Measurements from ENCODE around the gene SRPK3. TPM values are rescaled to one million over a fixed set of nuclear protein-coding genes. Genes with fewer than 3 reads are reported as not detected.

Gene SRPK3
- polyA plus RNA-seq, 1 of the 3 experiments (the other 2 are of a cell fraction) = 0.74 TPM

DNA sequence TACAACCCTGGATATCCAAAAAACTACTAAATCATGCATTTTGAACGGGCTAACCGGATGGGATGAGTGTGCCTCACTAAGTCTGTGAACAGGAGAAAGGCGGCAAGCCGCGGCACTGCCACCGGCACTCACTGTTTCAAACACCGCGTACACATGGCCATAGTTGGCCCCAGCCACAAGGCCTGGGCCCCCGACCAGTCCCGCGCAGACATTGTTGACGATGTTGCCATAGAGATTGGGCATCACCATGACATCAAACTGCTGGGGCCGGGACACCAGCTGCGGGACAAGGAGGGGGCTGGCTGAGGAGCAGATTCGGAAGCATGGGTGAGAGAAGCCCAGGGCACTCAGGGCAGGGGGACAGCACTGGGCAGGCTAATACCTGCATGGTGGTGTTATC lies 5.8 kb downstream of the SRPK3 start:
- Histone ChIP-seq H3K9me3 (no peaks in the 10 kb centered on the region), H3K9me2 (no peaks in the 10 kb centered on the region), H4K20me1 (ENCODE audit: insufficient read depth) (0 out of 2 replicates have a peak, but pooled peaks cover 7% of the 10 kb centered on the region), H3K79me2 (ENCODE audit: insufficient read depth) (peaks cover 6% of the 10 kb centered on the region; the same call in 1 of the 2 replicates), H2AFZ (ENCODE audit: low read depth) (no peak overlapping the region), H3K4me1 (ENCODE audit: control insufficient read depth in 1 of 2, insufficient read depth in 2 of 2, low read depth in 1 of 2, low read length in 1 of 2) (peaks cover 0 to 15% of the 10 kb centered on the region in 2 experiments; a peak in 1 of 4 replicates), H3F3A (replicated peaks; ENCODE audit: insufficient read depth) (no peaks in the 10 kb centered on the region), H3K27ac (ENCODE audit: low read depth in 2 of 2, low read length in 1 of 2) (no peak overlapping the region), H3K27me3 (ENCODE audit: insufficient read depth) (peaks cover 10% of the 10 kb centered on the region; the same call in 1 of the 2 replicates), H3K9ac (no peak overlapping the region), H3K4me2 (no peak overlapping the region), H3K36me3 (replicated peaks in 1 of 2; ENCODE audit: control insufficient read depth in 1 of 2, insufficient read depth in 2 of 2, low read length in 1 of 2) (peaks cover 0 to 6% of the 10 kb centered on the region in 2 experiments), H3K4me3 (ENCODE audit: low read depth in 2 of 2, low read length in 1 of 2) (no peak overlapping the region)
- DNase-seq = no peak
- CTCF ChIA-PET = no interaction called here
- TF ChIP-seq, protein P1, sequence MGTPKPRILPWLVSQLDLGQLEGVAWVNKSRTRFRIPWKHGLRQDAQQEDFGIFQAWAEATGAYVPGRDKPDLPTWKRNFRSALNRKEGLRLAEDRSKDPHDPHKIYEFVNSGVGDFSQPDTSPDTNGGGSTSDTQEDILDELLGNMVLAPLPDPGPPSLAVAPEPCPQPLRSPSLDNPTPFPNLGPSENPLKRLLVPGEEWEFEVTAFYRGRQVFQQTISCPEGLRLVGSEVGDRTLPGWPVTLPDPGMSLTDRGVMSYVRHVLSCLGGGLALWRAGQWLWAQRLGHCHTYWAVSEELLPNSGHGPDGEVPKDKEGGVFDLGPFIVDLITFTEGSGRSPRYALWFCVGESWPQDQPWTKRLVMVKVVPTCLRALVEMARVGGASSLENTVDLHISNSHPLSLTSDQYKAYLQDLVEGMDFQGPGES (IDR thresholded peaks at IDR 0.05; ENCODE audit: low read depth, low read length) = no peak
- TF ChIP-seq SIN3A (IDR thresholded peaks at IDR 0.05; ENCODE audit: borderline replicate concordance, low read depth, low read length) (no peak), FOXJ3 (CRISPR knock-in tag; IDR thresholded peaks at IDR 0.05) (no peak), TCF12 (IDR thresholded peaks at IDR 0.05) (no peak), POLR2AphosphoS5 (IDR thresholded peaks at IDR 0.05; ENCODE audit: low read depth, low read length) (no peak), EZH2phosphoT487 (IDR thresholded peaks at IDR 0.05; ENCODE audit: borderline replicate concordance, low read depth) (no peak), JUND (IDR thresholded peaks at IDR 0.05) (no peak), RAD21 (IDR thresholded peaks at IDR 0.05; ENCODE audit: low read length) (no peak), SMC3 (IDR thresholded peaks at IDR 0.05; ENCODE audit: low read depth, low read length) (no peak), RXRA (IDR thresholded peaks at IDR 0.05; ENCODE audit: borderline replicate concordance, low read depth) (no peak)
- TF ChIP-seq, protein P2, sequence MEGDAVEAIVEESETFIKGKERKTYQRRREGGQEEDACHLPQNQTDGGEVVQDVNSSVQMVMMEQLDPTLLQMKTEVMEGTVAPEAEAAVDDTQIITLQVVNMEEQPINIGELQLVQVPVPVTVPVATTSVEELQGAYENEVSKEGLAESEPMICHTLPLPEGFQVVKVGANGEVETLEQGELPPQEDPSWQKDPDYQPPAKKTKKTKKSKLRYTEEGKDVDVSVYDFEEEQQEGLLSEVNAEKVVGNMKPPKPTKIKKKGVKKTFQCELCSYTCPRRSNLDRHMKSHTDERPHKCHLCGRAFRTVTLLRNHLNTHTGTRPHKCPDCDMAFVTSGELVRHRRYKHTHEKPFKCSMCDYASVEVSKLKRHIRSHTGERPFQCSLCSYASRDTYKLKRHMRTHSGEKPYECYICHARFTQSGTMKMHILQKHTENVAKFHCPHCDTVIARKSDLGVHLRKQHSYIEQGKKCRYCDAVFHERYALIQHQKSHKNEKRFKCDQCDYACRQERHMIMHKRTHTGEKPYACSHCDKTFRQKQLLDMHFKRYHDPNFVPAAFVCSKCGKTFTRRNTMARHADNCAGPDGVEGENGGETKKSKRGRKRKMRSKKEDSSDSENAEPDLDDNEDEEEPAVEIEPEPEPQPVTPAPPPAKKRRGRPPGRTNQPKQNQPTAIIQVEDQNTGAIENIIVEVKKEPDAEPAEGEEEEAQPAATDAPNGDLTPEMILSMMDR (IDR thresholded peaks at IDR 0.05) = no peak
- TF ChIP-seq, protein P3, sequence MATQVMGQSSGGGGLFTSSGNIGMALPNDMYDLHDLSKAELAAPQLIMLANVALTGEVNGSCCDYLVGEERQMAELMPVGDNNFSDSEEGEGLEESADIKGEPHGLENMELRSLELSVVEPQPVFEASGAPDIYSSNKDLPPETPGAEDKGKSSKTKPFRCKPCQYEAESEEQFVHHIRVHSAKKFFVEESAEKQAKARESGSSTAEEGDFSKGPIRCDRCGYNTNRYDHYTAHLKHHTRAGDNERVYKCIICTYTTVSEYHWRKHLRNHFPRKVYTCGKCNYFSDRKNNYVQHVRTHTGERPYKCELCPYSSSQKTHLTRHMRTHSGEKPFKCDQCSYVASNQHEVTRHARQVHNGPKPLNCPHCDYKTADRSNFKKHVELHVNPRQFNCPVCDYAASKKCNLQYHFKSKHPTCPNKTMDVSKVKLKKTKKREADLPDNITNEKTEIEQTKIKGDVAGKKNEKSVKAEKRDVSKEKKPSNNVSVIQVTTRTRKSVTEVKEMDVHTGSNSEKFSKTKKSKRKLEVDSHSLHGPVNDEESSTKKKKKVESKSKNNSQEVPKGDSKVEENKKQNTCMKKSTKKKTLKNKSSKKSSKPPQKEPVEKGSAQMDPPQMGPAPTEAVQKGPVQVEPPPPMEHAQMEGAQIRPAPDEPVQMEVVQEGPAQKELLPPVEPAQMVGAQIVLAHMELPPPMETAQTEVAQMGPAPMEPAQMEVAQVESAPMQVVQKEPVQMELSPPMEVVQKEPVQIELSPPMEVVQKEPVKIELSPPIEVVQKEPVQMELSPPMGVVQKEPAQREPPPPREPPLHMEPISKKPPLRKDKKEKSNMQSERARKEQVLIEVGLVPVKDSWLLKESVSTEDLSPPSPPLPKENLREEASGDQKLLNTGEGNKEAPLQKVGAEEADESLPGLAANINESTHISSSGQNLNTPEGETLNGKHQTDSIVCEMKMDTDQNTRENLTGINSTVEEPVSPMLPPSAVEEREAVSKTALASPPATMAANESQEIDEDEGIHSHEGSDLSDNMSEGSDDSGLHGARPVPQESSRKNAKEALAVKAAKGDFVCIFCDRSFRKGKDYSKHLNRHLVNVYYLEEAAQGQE (IDR thresholded peaks at IDR 0.05; ENCODE audit: low read depth, low read length) = no peak
- TF ChIP-seq, protein P4, sequence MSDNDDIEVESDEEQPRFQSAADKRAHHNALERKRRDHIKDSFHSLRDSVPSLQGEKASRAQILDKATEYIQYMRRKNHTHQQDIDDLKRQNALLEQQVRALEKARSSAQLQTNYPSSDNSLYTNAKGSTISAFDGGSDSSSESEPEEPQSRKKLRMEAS (IDR thresholded peaks at IDR 0.05; ENCODE audit: low read depth) = no peak
- 38% methylated on average over 5 of the region's 15 CpGs for WGBS (ENCODE audit: low lambda C conversion rate)
- POLR2A ChIA-PET = no interaction called here
